HEK293T (cell line): ENCODE results near the gene FAM20A.

Experiments used
- ARNT ChIP-seq: fragments of 450-650 bp; IDR thresholded peaks from 2 replicates; pipeline ENCODE4 v1.6.1; 2017; ENCODE audit warnings: mild to moderate bottlenecking
- BHLHE40 ChIP-seq: fragments of 450-650 bp; IDR thresholded peaks from 2 replicates; pipeline ENCODE4 v1.6.1; 2016; ENCODE audit warnings: mild to moderate bottlenecking, moderate library complexity, borderline replicate concordance
- CTBP1 ChIP-seq: fragments of 450-650 bp; IDR thresholded peaks from 2 replicates; pipeline ENCODE4 v1.6.1; 2016; ENCODE audit warnings: borderline replicate concordance
- ELF4 ChIP-seq: fragments of 450-650 bp; IDR thresholded peaks from 2 replicates; pipeline ENCODE4 v1.6.1; 2017; ENCODE audit warnings: antibody characterized with exemption
- FOXA1 ChIP-seq: fragments of 450-650 bp; IDR thresholded peaks from 2 replicates; pipeline ENCODE4 v1.6.1; 2016; ENCODE audit warnings: mild to moderate bottlenecking
- FOXK2 ChIP-seq: fragments of 450-650 bp; IDR thresholded peaks from 2 replicates; pipeline ENCODE4 v1.6.1; 2016; ENCODE audit warnings: mild to moderate bottlenecking
- FOXM1 ChIP-seq: fragments of 450-650 bp; IDR thresholded peaks from 2 replicates; pipeline ENCODE4 v1.6.1; 2017; ENCODE audit warnings: mild to moderate bottlenecking, borderline replicate concordance
- HDGF ChIP-seq: fragments of 450-650 bp; IDR thresholded peaks from 2 replicates; pipeline ENCODE4 v1.6.1; 2017; ENCODE audit warnings: antibody characterized with exemption, borderline replicate concordance
- NFRKB ChIP-seq: fragments of 450-650 bp; IDR thresholded peaks from 2 replicates; pipeline ENCODE4 v1.6.1; 2016; ENCODE audit warnings: mild to moderate bottlenecking, moderate library complexity
- PKNOX1 ChIP-seq: fragments of 450-650 bp; IDR thresholded peaks from 2 replicates; pipeline ENCODE4 v1.6.1; 2016
- SP1 ChIP-seq: fragments of 450-650 bp; IDR thresholded peaks from 2 replicates; pipeline ENCODE4 v1.6.1; 2017
- SUZ12 ChIP-seq: fragments of 450-650 bp; IDR thresholded peaks from 2 replicates; pipeline ENCODE4 v1.6.1; 2016; ENCODE audit warnings: mild to moderate bottlenecking
- TARDBP ChIP-seq: fragments of 450-650 bp; IDR thresholded peaks from 2 replicates; pipeline ENCODE4 v1.6.1; 2016
- ZNF384 ChIP-seq: fragments of 450-650 bp; IDR thresholded peaks from 2 replicates; pipeline ENCODE4 v1.6.1; 2016

- TF ChIP-seq SUZ12 (no peak), HDGF (no peak), TARDBP (no peak), ZNF384 (no peak), ARNT (no peak), SP1 (no peak), ELF4 (no peak), FOXK2 (no peak), PKNOX1 (no peak), FOXA1 (no peak), BHLHE40 (no peak), CTBP1 (no peak), NFRKB (no peak), FOXM1 (no peak)
Measured at GRCh38 chr17:68595986-68596385, 5.2 kb downstream of the FAM20A start.
